ENCODE data around the gene FUT7.

FUT7 gene

DNA sequence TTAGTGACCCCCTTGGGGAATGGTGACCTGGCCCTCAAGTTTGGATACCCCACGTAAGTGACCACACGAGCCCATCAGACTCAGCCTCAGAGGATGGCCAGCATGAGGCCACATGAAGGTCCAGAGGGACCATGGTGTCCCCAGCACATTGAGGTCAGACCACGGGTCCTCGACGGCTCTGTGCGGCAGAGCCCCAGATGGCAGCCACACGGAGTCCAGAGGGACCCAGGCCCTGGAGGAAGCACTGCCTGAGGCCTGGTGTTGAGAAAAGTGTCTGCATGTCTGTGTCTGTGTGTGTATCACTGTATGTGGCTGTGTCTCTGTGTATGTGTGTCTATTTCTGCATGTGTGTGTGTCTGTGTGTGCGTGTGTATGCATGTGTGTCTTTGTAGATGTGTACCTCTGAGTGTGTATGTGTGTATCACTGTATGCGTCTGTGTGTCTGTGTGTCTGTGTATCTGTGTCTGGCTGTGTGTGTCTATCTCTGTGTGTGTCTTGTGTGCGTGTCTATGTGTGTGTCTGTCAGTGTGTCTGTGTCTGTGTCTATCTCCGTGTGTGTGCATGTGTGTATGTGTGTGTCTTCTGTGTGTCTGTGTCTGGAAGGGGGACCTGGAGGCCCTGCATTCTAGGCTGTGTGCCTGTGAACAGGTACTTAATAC is 48.1 kb downstream of the FUT7 start:
- Histone ChIP-seq H3K4me3 (no peak overlapping the region), H3K27ac (no peak overlapping the region)
- no peak for DNase-seq (ENCODE audit: low spot score)
- TF ChIP-seq, protein P1, sequence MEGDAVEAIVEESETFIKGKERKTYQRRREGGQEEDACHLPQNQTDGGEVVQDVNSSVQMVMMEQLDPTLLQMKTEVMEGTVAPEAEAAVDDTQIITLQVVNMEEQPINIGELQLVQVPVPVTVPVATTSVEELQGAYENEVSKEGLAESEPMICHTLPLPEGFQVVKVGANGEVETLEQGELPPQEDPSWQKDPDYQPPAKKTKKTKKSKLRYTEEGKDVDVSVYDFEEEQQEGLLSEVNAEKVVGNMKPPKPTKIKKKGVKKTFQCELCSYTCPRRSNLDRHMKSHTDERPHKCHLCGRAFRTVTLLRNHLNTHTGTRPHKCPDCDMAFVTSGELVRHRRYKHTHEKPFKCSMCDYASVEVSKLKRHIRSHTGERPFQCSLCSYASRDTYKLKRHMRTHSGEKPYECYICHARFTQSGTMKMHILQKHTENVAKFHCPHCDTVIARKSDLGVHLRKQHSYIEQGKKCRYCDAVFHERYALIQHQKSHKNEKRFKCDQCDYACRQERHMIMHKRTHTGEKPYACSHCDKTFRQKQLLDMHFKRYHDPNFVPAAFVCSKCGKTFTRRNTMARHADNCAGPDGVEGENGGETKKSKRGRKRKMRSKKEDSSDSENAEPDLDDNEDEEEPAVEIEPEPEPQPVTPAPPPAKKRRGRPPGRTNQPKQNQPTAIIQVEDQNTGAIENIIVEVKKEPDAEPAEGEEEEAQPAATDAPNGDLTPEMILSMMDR (IDR thresholded peaks at IDR 0.05) = no peak

DNA sequence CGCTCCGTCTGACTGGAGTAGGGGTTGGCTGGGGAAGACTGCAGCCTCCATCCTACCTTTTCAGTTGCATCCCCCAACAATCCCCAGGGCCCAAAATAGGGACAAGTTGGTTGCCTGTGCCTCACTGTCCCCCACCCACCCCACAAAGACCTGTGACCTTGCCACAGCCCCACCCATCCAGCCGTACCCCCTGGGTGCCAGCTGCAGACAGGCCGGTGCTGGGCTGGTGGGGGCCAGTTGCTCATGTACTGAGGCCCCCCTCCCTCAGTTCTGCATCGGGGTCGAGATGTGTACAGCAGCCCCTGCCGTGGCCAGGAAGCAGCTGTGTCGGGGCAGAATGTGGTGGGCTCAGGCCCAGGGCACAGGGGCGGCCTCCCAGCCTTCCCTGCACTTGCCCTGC is 48.7 kb downstream of the FUT7 start:
- TF ChIP-seq, protein P1 (IDR thresholded peaks at IDR 0.05) = no peak
- no peak overlapping the region for H3K4me3 ChIP-seq
- H3K27ac ChIP-seq = no peak overlapping the region
- DNase-seq (ENCODE audit: low spot score) = no peak

DNA sequence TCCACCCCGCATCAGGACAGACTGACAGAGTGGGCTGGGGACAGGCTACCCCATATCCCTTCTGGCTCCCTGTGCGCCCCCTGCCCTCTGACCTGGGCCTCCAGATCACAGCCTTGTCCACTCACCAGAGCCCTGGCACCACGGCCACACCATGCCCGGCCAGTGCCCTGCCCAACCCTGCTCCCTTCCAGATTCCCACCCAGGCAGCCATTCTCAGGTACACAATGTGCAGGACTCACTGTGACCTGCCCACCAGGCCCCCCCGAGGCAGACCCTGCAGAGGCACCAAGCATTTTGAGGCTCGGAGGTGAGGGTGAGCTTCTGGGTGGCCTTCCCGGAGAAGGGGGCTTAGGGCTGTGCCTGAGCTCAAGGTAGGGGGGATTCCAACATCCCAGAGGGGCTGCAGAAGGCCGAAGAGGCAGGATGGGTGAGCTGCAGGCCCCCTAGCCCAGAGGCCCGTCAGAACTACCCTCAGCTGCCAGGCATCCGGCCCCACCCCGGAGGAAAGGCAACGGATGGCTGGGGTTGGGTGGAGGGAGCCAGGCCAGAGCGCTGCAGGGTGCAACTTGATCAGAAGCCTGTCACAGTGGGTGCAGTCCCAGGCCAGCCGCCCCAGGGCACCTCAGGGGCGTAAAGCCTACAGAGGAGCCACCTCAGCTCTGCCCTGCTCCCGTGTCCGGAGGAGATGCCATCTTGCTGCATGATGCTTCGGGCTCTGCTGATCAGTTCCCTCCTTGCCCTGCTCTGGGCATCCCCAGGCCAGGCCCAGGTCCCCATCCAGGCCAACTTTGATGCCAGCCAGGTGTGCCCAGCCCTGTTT is 49.4 kb downstream of the FUT7 start, which contains the start of gene LCNL1:
LCNL1 (plus strand) TSS at position 762 of the 820 bp plus-strand sequence. CDS start 594 bp downstream, outside the sequence.
- peak within 1 kb of the TSS in 1 of 2 donors; percentile 37 for H3K27ac ChIP-seq
- no peak within 1 kb of the TSS for H3K4me3 ChIP-seq
- TF ChIP-seq, protein P1 (IDR thresholded peaks at IDR 0.05) = no peak
- no peak for DNase-seq (ENCODE audit: low spot score)

DNA sequence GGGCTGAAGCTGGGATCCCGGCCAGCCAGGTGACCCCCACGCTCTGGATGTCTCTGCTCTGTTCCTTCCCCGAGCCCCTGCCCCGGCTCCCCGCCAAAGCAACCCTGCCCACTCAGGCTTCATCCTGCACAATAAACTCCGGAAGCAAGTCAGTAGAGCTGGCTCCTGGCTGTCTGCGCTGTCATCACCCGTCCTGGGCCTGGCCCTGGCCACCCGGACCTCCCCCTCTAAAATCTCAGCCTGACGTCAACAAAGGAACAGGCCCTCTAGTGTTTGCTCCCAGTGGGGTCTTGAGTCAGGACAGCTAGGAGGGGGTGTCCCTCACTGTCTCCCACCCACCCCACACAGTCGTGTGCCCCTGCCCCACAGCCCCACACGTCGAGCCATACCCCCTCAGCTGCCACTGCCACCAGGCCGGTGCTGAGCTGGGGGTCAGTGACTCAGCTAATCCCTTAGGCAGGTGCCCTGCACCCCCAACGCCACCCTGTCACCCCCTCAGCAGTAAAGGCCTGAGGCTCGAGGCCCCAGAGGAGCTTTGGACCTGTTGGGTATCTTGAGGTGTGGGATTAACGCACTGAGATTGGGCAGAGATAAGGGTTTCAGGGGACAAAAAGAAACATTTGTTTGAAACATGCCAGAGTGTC is 50.2 kb downstream of the FUT7 start:
- TF ChIP-seq, protein P1 (IDR thresholded peaks at IDR 0.05) = no peak
- peak overlapping the region in 1 of 2 donors; percentile 54 for H3K27ac ChIP-seq
- no peak for DNase-seq (ENCODE audit: low spot score)
- H3K4me3 ChIP-seq = no peak overlapping the region

DNA sequence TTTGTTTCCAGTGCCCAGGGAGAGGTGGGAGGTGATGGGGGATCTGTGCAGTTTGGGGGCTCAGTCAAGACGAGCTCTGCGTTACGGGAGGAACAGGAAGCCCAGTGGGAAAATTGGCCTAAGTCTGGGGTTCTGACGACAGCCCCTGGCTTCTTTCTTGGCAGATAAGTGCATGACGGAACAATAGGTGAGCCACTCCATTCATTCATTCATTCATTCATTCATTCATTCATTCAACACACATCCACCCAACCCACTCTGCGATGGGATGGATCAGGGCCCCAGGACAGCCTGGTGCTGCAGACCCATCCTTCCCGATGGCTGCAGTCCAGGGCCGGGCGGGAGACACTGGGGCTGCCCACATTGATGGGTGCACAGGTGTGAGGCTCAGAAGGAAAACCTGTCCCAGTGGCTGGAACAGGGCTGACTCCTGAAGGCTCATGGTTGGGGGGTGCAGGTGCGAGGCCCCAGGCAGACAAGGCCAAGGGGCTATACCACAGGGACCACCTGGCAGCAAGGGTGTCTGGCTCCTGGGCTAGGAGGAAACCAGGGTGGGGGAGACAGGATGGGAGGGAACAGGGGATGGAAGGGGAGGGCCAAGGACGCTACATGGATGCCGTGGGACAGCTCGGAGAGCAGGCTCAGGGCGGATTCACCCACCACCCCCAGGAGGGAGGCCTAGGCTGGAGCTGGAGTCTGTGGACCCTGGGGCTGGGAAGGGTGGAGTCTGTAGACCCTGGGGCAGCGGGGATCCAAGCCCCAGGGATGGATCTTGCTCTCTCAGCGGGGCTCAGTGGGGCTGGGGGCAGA is 51.0 kb downstream of the FUT7 start:
- peak overlapping the region in 1 of 2 donors; percentile 54 for H3K27ac ChIP-seq
- no peak for DNase-seq (ENCODE audit: low spot score)
- H3K4me3 ChIP-seq = no peak overlapping the region
- TF ChIP-seq, protein P1 (IDR thresholded peaks at IDR 0.05) = no peak
